Panc1 (cell line): ENCODE results near the gene STRA6. TPM values are rescaled to one million over a fixed set of nuclear protein-coding genes. Genes with fewer than 3 reads are reported as not detected.

Source experiments
- ATAC-seq: fragments of 200-7000 bp; cut with Tn5 transposase; 2 replicates; pipeline ENCODE4 v1.9.1; 2020; ENCODE audit warnings: mild to moderate bottlenecking, moderate library complexity
- BruUV-seq: library from RNA; stranded (reverse); fragments of 400-500 nt; replicated peaks from 2 replicates; lab custom pipeline; 2021; lab: Mats Ljungman, UMichigan
- CTCF ChIA-PET: fragments of 300-600 bp; sonication (Branson Sonifier 250); formaldehyde crosslinking; loops from one replicate; lab custom pipeline; 2022; ENCODE audit warnings: antibody characterized with exemption; lab: Charles Lee
- POLR2A ChIA-PET: fragments of 300-600 bp; sonication (Branson Sonifier 250); formaldehyde crosslinking; loops from one replicate; lab custom pipeline; 2022; ENCODE audit warnings: antibody characterized with exemption; lab: Charles Lee
- DNase-seq: peaks from one replicate; pipeline ENCODE4 v3.0.0-alpha.2; 2010; ENCODE audit warnings: low read depth, low spot score
- H3K27ac ChIP-seq: 2 replicates; pipeline ENCODE4 v1.5.1; 2011; ENCODE audit warnings: mild to moderate bottlenecking, low read length, inconsistent platforms
- H3K27me3 ChIP-seq: fragments of 200-500 bp; sonication (Bioruptor generic); 2 replicates; pipeline ENCODE4 v1.6.0; 2014; ENCODE audit warnings: low read length, inconsistent platforms; ENCODE audit not compliant: control insufficient read depth, insufficient read depth
- H3K36me3 ChIP-seq: fragments of 200-500 bp; sonication (Bioruptor generic); 2 replicates; pipeline ENCODE4 v1.5.1; 2014; ENCODE audit warnings: inconsistent platforms, mild to moderate bottlenecking, low read length, moderate library complexity; ENCODE audit not compliant: control insufficient read depth, insufficient read depth
- H3K4me1 ChIP-seq: 2 replicates; pipeline ENCODE4 v1.5.1; 2011; ENCODE audit warnings: inconsistent platforms, mild to moderate bottlenecking, low read length, moderate library complexity; ENCODE audit not compliant: control insufficient read depth, insufficient read depth
- H3K4me3 ChIP-seq, 2 experiments: 2 replicates each; pipeline ENCODE4 v1.5.1; 2011 to 2012; ENCODE audit warnings: low read depth in 2 of 2, low read length in 2 of 2, mild to moderate bottlenecking in 2 of 2, inconsistent platforms in 1 of 2, moderate library complexity in 1 of 2
- H3K9me3 ChIP-seq: fragments of 200-500 bp; sonication (Bioruptor generic); 2 replicates; pipeline ENCODE4 v1.5.1; 2014; ENCODE audit warnings: low read depth, mild to moderate bottlenecking, inconsistent platforms, low read length, moderate library complexity; ENCODE audit not compliant: control insufficient read depth, insufficient read depth
- POLR2AphosphoS5 ChIP-seq: IDR thresholded peaks from 2 replicates; pipeline ENCODE4 v1.6.1; 2012; ENCODE audit warnings: mild to moderate bottlenecking, low read depth, low read length, moderate library complexity
- SIN3A ChIP-seq: IDR thresholded peaks from 2 replicates; pipeline ENCODE4 v1.6.1; 2012; ENCODE audit warnings: low read depth, mild to moderate bottlenecking, low read length, moderate library complexity, borderline replicate concordance; ENCODE audit not compliant: insufficient read depth
- TCF7L2 ChIP-seq: IDR thresholded peaks from 2 replicates; pipeline ENCODE4 v1.6.1; 2011; ENCODE audit warnings: mild to moderate bottlenecking, low read depth, low read length, inconsistent platforms
- in situ Hi-C: cut with HindIII; loops from 2 replicates; pipeline ENCODE4 v1.10.0; 2016; ENCODE audit warnings: low sequenced_read_pairs, low pct_unique_long_range_greater_than_20kb
- intact Hi-C: fragments of 100-400 bp; cut with micrococcal nuclease; formaldehyde crosslinking; loops from one replicate; pipeline ENCODE4 v1.10.0; 2022; ENCODE audit not compliant: unreplicated experiment
- total RNA-seq: library from RNA; stranded (reverse); gene quantifications from one replicate; pipeline ENCODE4 v1.2.1, GENCODE V29; 2021; ENCODE audit not compliant: unreplicated experiment
- TF ChIP-seq, protein P1 (sequence below), 2 experiments: IDR thresholded peaks; 2 replicates each; pipeline ENCODE4 v1.6.1; 2011 to 2012; ENCODE audit warnings: low read depth in 2 of 2, control low read depth in 1 of 2, low read length in 1 of 2, mild to moderate bottlenecking in 1 of 2, moderate library complexity in 1 of 2; ENCODE audit not compliant: insufficient read depth in 1 of 2
- TF ChIP-seq, protein P2 (sequence below): fragments of 450-650 bp; IDR thresholded peaks from 2 replicates; pipeline ENCODE4 v1.5.1; 2017; ENCODE audit warnings: mild to moderate bottlenecking

The STRA6 gene
- total RNA-seq, 1 experiment from 2014 or later: 1.1 TPM

- ATAC-seq (no peak), DNase-seq (no peak)
- no peaks in the 10 kb centered on the region for H3K36me3 ChIP-seq
- H3K9me3 ChIP-seq: no peaks in the 10 kb centered on the region
- CTCF ChIA-PET: no interaction called here
- intact Hi-C loops: no loop called here
- TF ChIP-seq, protein P1, sequence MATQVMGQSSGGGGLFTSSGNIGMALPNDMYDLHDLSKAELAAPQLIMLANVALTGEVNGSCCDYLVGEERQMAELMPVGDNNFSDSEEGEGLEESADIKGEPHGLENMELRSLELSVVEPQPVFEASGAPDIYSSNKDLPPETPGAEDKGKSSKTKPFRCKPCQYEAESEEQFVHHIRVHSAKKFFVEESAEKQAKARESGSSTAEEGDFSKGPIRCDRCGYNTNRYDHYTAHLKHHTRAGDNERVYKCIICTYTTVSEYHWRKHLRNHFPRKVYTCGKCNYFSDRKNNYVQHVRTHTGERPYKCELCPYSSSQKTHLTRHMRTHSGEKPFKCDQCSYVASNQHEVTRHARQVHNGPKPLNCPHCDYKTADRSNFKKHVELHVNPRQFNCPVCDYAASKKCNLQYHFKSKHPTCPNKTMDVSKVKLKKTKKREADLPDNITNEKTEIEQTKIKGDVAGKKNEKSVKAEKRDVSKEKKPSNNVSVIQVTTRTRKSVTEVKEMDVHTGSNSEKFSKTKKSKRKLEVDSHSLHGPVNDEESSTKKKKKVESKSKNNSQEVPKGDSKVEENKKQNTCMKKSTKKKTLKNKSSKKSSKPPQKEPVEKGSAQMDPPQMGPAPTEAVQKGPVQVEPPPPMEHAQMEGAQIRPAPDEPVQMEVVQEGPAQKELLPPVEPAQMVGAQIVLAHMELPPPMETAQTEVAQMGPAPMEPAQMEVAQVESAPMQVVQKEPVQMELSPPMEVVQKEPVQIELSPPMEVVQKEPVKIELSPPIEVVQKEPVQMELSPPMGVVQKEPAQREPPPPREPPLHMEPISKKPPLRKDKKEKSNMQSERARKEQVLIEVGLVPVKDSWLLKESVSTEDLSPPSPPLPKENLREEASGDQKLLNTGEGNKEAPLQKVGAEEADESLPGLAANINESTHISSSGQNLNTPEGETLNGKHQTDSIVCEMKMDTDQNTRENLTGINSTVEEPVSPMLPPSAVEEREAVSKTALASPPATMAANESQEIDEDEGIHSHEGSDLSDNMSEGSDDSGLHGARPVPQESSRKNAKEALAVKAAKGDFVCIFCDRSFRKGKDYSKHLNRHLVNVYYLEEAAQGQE (IDR thresholded peaks at IDR 0.05; ENCODE audit: insufficient read depth in 1 of 2, low read depth in 2 of 2, low read length in 1 of 2): no peak
- in situ Hi-C loops: no loop called here
- H3K4me3 ChIP-seq: no peak overlapping the region
- BruUV-seq: no TSS peak
- no peaks in the 10 kb centered on the region for H3K27me3 ChIP-seq
- POLR2A ChIA-PET: interaction anchor here (0.8 kb wide), 1 partner anchor 384 kb away, joined by 3 read pairs; no protein-coding TSS in a partner anchor
- no peak overlapping the region for H3K27ac ChIP-seq
- peaks cover 4% of the 10 kb centered on the region; the same call in 1 of the 2 replicates for H3K4me1 ChIP-seq
Observed at GRCh38 chr15:74210729-74211128, 8.1 kb upstream of the STRA6 start.

DNA sequence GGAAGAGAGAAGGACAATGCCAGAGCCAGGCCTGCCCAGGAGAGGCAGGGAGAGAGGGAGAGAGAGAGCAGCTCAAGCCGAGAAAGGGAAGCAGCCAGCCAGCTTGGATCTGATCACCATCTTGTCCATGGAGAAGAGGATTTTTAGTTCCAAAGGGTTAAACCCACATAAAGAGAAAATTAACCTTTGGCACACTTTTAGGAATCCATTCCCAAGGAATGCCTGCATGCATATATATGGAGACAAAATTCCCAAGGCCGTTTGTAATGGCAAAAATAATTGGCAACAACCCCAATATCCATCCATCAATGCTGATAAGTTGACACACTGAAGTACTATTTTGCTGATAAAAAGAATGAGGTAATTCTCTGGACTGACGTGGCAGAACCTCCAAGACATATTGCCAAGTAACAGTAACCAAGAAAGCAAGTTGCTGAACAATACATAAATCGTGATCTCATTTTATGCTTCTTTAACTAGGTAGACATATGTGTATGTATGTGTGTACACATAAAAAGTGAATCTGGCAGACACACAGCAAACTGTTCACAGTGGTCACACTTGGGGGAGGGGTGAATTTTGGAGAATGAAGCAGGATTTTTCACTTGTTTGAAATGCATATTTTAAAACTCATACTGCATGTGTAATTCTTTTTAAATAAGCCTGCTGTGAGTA lies 7.5 kb upstream of the STRA6 start:
- intact Hi-C loops: no loop called here
- TF ChIP-seq, protein P1 (IDR thresholded peaks at IDR 0.05; ENCODE audit: insufficient read depth in 1 of 2, low read depth in 2 of 2, low read length in 1 of 2): no peak
- TF ChIP-seq SIN3A (no peak), TCF7L2 (no peak), POLR2AphosphoS5 (no peak)
- TF ChIP-seq, protein P2, sequence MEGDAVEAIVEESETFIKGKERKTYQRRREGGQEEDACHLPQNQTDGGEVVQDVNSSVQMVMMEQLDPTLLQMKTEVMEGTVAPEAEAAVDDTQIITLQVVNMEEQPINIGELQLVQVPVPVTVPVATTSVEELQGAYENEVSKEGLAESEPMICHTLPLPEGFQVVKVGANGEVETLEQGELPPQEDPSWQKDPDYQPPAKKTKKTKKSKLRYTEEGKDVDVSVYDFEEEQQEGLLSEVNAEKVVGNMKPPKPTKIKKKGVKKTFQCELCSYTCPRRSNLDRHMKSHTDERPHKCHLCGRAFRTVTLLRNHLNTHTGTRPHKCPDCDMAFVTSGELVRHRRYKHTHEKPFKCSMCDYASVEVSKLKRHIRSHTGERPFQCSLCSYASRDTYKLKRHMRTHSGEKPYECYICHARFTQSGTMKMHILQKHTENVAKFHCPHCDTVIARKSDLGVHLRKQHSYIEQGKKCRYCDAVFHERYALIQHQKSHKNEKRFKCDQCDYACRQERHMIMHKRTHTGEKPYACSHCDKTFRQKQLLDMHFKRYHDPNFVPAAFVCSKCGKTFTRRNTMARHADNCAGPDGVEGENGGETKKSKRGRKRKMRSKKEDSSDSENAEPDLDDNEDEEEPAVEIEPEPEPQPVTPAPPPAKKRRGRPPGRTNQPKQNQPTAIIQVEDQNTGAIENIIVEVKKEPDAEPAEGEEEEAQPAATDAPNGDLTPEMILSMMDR: no peak
- H3K27me3 ChIP-seq: no peaks in the 10 kb centered on the region
- no peak overlapping the region for H3K27ac ChIP-seq
- no peaks in the 10 kb centered on the region for H3K36me3 ChIP-seq
- H3K4me1 ChIP-seq: peaks cover 4% of the 10 kb centered on the region; the same call in 1 of the 2 replicates
- ChIA-PET CTCF (interaction anchor here (1.5 kb wide), 1 partner anchor 82 kb away, joined by 4 read pairs; no protein-coding TSS in a partner anchor), POLR2A (interaction anchor here (0.8 kb wide), 1 partner anchor 384 kb away, joined by 3 read pairs; no protein-coding TSS in a partner anchor)
- no peaks in the 10 kb centered on the region for H3K9me3 ChIP-seq
- BruUV-seq: no TSS peak
- in situ Hi-C loops: no loop called here
- H3K4me3 ChIP-seq: no peak overlapping the region
- no peak for ATAC-seq
- DNase-seq: no peak
